Heart left ventricle (tissue), 16 donors: ENCODE data around the gene ACVR2A. TPM values are rescaled to one million over a fixed set of nuclear protein-coding genes. Genes with fewer than 3 reads are reported as not detected.

ENCODE experiments used
- ATAC-seq, 4 donors: fragments of 200-7000 bp; cut with Tn5 transposase; one replicate each; pipeline ENCODE4 v1.9.1; 2020 to 2022; ENCODE audit warnings: moderate library complexity in 4 of 4, mild to moderate bottlenecking in 3 of 4, moderate number of reproducible peaks in 1 of 4
- DNase-seq, 5 donors: peaks; one replicate each; pipeline ENCODE4 v3.0.0-alpha.2; 2020
- H3K27ac ChIP-seq, 12 donors: fragments of 200-600 bp; sonication (generic) in 4 of 12; one replicate each; pipeline versions ENCODE4 v1.5.0 to v1.8.0; 2016 to 2022; ENCODE audit warnings: mild to moderate bottlenecking in 2 of 12
- H3K27me3 ChIP-seq, 9 donors: fragments of 200-600 bp; sonication (generic) in 2 of 9; one replicate each; pipeline versions ENCODE4 v1.5.1 to v1.8.0; 2016 to 2022; ENCODE audit warnings: mild to moderate bottlenecking in 3 of 9
- H3K36me3 ChIP-seq, 9 donors: fragments of 200-600 bp; sonication (generic) in 2 of 9; one replicate each; pipeline versions ENCODE4 v1.5.0 to v1.8.0; 2018 to 2022; ENCODE audit warnings: mild to moderate bottlenecking in 2 of 9
- H3K4me1 ChIP-seq, 12 donors: fragments of 200-600 bp; sonication (generic) in 4 of 12; one replicate each; pipeline versions ENCODE4 v1.5.0 to v1.8.0; 2016 to 2022; ENCODE audit warnings: mild to moderate bottlenecking in 3 of 12
- H3K4me3 ChIP-seq, 12 donors: fragments of 200-600 bp; sonication (generic) in 4 of 12; one replicate each; pipeline versions ENCODE4 v1.5.0 to v1.8.0; 2017 to 2022; ENCODE audit warnings: mild to moderate bottlenecking in 9 of 12, moderate library complexity in 4 of 12
- H3K9me3 ChIP-seq, 12 donors: fragments of 200-600 bp; sonication (generic) in 4 of 12; one replicate each; pipeline versions ENCODE4 v1.5.0 to v1.8.0; 2016 to 2022; ENCODE audit warnings: mild to moderate bottlenecking in 1 of 12
- POLR2A ChIP-seq, 2 donors: fragments of 450-650 bp; IDR thresholded peaks; one replicate each; pipeline ENCODE4 v1.6.1; 2017; ENCODE audit warnings: antibody characterized with exemption in 2 of 2, mild to moderate bottlenecking in 2 of 2, moderate library complexity in 2 of 2
- WGBS, 4 donors: extraction: QIAGEN DNeasy Blood & Tissue Kit in 2 of 4; methylation state at CpG; one replicate each; pipeline versions ENCODE4 v1.1.5 to v1.1.7; 2013 to 2018; 5-methylcytosine and 5-hydroxymethylcytosine counted together
- intact Hi-C, 10 donors: fragments of 100-400 bp; cut with DNase I; formaldehyde crosslinking; loops; one replicate each; pipeline versions ENCODE4 v1.11.1 to v1.14.2; 2022
- polyA plus RNA-seq, 2 donors: library from polyadenylated mRNA; stranded (reverse); fragments of 200-250 nt; gene quantifications; one replicate each; pipeline ENCODE4 v1.2.3, GENCODE V29; 2013
- total RNA-seq, 9 donors: library from RNA; depleted of rRNA in 2 of 9; stranded (reverse); fragments of >200 nt in 2 of 9; fragmentation: NEBNext Ultra II Directional in 3 of 9; extraction: Animal tissue kit (Norgen Biotek cat#: 25700) in 3 of 9; gene quantifications; one replicate each; pipeline versions ENCODE4 v1.1.0 to v1.2.4, GENCODE V29; 2016 to 2023
- TF ChIP-seq, protein P1 (sequence below), 12 donors: fragments of 200-600 bp; sonication (generic) in 4 of 12; IDR thresholded peaks; one replicate each; pipeline versions ENCODE4 v1.5.0 to v1.8.0; 2018 to 2022; ENCODE audit warnings: antibody characterized with exemption in 12 of 12, mild to moderate bottlenecking in 5 of 12
- donor health status: ischemic (EF 13 %, LVEDD 7.1; RV severe dilation, severe dysfunction).
- donor health status: healthy with polysubstance abuse.
- donor health status: DM: no; HTN: yes; CAD: no.
- donor health status: DM: no; HTN: no; CAD: no.
- donor health status: ischemic (EF 25% LVEDD 6.9; RV normal size, moderate dysfunction).
- donor health status: ischemic (EF 25% LVEDD 5.7; RV mildly dilated, moderate dysfunction).
- donor health status: healthy.
- donor health status: DM: yes; HTN: yes; CAD: no.
- donor health status: ischemic (EF 35%, LVEDD 5.7; RV mildly dilated, moderate dysfunction).
- donor health status: nonischemic (EF 11% LVEDD 7.7; RV severe dilation, severe dysfunction).
- donor health status: DM: yes; HTN: yes; CAD: no.
- donor health status: PGD.
- donor health status: ischemic (EF 29% LVEDD 5.4; RV normal size, mild dysfunction).
- donor health status: nonischemic (EF 23%, LVEDD 6.1; RV moderate dilation, normal function).

Gene ACVR2A
- total and polyA plus RNA-seq, 11 donors = 2.6 to 13.4 (median 11.0) TPM

DNA sequence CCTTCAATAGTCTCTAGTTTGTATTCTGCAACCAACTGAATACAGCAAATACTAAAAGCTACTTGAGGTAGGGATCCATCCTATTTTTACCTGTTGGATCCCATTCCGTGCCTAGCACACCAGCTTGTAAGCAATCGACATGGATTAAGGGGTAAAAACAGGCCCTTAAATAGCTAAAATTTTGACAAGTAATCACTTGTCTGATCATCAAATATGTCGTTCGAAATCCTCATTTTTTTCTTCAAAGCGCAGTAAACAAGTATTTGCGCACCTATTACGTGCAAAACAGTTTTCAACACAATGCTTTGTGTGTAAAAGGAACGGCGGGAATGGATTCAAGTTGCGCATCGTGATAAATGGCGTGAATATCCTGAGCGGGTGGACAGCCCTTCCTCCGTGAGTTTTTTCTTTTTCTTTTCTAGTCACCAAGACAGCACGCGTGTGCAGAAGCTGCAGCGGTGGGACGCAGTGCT, 1.4 kb upstream of the ACVR2A start:
- peak overlapping the region; percentile 91 to 98 (median 97) for H3K27ac ChIP-seq
- H3K9me3 ChIP-seq = no peaks in the 10 kb centered on the region
- TF ChIP-seq POLR2A (IDR thresholded peaks at IDR 0.05) = no peak
- TF ChIP-seq, protein P1, sequence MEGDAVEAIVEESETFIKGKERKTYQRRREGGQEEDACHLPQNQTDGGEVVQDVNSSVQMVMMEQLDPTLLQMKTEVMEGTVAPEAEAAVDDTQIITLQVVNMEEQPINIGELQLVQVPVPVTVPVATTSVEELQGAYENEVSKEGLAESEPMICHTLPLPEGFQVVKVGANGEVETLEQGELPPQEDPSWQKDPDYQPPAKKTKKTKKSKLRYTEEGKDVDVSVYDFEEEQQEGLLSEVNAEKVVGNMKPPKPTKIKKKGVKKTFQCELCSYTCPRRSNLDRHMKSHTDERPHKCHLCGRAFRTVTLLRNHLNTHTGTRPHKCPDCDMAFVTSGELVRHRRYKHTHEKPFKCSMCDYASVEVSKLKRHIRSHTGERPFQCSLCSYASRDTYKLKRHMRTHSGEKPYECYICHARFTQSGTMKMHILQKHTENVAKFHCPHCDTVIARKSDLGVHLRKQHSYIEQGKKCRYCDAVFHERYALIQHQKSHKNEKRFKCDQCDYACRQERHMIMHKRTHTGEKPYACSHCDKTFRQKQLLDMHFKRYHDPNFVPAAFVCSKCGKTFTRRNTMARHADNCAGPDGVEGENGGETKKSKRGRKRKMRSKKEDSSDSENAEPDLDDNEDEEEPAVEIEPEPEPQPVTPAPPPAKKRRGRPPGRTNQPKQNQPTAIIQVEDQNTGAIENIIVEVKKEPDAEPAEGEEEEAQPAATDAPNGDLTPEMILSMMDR (IDR thresholded peaks at IDR 0.05) = no peak
- no peak for DNase-seq
- WGBS, 4 donors = 4 to 5% (median 4%) methylated on average over 17 to 18 of the region's 18 CpGs
- peaks cover 0 to 5% (median 0%) of the 10 kb centered on the region in 9 donors for H3K27me3 ChIP-seq
- no peak for ATAC-seq
- H3K4me1 ChIP-seq = peaks cover 0 to 36% (median 21%) of the 10 kb centered on the region in 12 donors
- intact Hi-C loops = loop anchor here in 5 of 10 donors (5.0 to 10.0 kb wide), 6 partner anchors 51 to 761 kb away; partner anchors contain the start of genes MBD5 (in 1 of the 5) and ORC4 (in 1 of the 5)
- H3K36me3 ChIP-seq = no peaks in the 10 kb centered on the region
- H3K4me3 ChIP-seq = peak overlapping the region; percentile 71 to 94 (median 80)

DNA sequence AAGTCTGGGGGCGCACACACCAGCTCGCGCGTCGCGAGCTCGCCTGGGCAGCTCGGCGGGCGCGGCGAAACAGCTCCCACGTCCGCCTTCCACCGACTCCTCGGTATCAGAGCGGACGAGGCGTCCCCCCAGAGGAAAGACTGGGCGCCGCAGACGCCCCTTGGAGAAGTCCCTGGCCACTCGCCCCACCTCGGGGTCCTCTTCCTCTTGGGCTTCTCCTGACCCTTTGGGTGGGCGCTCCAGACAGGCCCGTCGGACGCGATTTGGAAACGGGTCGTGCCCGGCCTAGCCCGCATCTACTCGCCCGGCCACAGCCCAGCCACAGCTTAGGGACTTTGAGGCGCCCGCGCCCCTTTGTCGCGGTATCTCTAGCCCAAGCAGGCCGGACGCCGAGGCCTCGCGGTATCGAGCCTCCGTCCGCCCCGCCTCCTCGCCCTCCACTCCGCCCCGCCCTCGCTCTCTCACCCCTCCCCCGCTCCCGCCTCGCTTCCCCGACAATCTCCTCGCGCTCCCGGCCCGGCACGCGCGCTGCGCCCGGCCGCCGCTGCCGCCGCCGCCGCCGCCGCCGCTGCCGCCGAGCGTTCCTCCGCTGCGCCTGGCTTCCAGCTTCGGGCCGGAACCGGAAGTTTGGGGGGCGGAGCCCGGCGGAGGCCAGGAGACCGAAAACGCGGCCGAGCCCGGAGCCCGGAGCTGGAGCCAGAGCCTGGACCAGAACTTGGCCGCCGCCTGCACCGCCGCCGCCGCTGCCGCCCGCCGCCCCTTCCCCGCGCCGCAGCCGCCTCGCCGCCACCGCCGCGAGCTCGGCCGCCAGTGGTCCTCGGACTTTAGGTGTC, 749 bp upstream of the ACVR2A start:
- Histone ChIP-seq H3K27me3 (peaks cover 0 to 5% (median 0%) of the 10 kb centered on the region in 9 donors), H3K4me1 (peaks cover 0 to 36% (median 21%) of the 10 kb centered on the region in 12 donors), H3K36me3 (no peaks in the 10 kb centered on the region), H3K27ac (peak overlapping the region; percentile 91 to 98 (median 97)), H3K4me3 (peak overlapping the region; percentile 71 to 94 (median 80)), H3K9me3 (no peaks in the 10 kb centered on the region)
- DNase-seq (peak; percentile 94 to 96 (median 94)), ATAC-seq (peak; percentile 88 to 97 (median 96))
- intact Hi-C loops = loop anchor here in 5 of 10 donors (5.0 to 10.0 kb wide), 6 partner anchors 51 to 762 kb away; partner anchors contain the start of genes MBD5 (in 1 of the 5) and ORC4 (in 1 of the 5)
- WGBS, 4 donors = 0 to 1% (median 0%) methylated on average over 57 to 113 of the region's 113 CpGs
- TF ChIP-seq, protein P1 (IDR thresholded peaks at IDR 0.05) = peak in 8 of 12 donors; percentile 14 to 48 (median 35)
- TF ChIP-seq POLR2A (IDR thresholded peaks at IDR 0.05) = peak in 1 of 2 donors; percentile 48

DNA sequence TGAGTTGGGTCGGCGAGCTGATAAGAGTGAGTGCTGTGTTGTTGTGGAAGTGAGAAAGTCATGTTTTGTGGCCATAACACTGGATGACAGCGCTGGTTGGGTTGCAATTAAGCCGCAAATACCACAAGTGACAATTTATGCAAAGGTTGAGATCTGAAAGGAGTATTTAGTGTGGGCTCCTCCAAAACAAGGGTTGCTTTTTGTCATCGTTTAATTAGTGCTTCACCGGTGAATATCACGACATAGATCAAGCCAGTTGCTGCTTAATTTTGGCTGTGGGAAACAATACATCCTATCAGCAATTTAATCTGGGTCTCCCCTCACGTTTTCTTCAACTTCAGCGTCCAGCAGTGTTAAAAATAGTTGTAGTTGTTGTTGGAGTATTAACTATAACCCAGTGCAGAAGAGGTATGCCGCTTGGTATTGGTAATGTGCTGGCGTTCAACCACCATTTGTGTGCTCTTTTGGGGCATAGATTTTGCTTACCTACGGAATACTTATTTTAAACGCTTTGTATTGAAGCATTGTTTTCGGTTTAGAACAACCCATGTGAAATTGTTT, 662 bp downstream of the ACVR2A start:
- peaks cover 0 to 48% (median 23%) of the 10 kb centered on the region in 12 donors for H3K4me1 ChIP-seq
- H3K4me3 ChIP-seq = peak overlapping the region; percentile 65 to 94 (median 80)
- WGBS, 4 donors = 0 to 1% (median 1%) methylated on average over 14 of the region's 14 CpGs

More for the DNA sequence above, 662 bp downstream of the ACVR2A start:
- intact Hi-C loops = loop anchor here in 6 of 10 donors (5.0 to 10.0 kb wide), 6 partner anchors 37 to 179 kb away; partner anchors contain the start of genes MBD5 (in 1 of the 6) and ORC4 (in 1 of the 6)
- Histone ChIP-seq H3K27ac (peak overlapping the region; percentile 91 to 98 (median 96)), H3K27me3 (peaks cover 0 to 5% (median 0%) of the 10 kb centered on the region in 9 donors), H3K36me3 (no peaks in the 10 kb centered on the region), H3K9me3 (no peaks in the 10 kb centered on the region)
- no peak for TF ChIP-seq POLR2A (IDR thresholded peaks at IDR 0.05)
- TF ChIP-seq, protein P1 (IDR thresholded peaks at IDR 0.05) = no peak
- ATAC-seq (no peak), DNase-seq (no peak)
